ENCODE measurements around the gene ZBTB46. TPM values are rescaled to one million over a fixed set of nuclear protein-coding genes. Genes with fewer than 3 reads are reported as not detected.

Gene ZBTB46
- total RNA-seq, 1 experiment from 2014 or later: 18.9 TPM

DNA sequence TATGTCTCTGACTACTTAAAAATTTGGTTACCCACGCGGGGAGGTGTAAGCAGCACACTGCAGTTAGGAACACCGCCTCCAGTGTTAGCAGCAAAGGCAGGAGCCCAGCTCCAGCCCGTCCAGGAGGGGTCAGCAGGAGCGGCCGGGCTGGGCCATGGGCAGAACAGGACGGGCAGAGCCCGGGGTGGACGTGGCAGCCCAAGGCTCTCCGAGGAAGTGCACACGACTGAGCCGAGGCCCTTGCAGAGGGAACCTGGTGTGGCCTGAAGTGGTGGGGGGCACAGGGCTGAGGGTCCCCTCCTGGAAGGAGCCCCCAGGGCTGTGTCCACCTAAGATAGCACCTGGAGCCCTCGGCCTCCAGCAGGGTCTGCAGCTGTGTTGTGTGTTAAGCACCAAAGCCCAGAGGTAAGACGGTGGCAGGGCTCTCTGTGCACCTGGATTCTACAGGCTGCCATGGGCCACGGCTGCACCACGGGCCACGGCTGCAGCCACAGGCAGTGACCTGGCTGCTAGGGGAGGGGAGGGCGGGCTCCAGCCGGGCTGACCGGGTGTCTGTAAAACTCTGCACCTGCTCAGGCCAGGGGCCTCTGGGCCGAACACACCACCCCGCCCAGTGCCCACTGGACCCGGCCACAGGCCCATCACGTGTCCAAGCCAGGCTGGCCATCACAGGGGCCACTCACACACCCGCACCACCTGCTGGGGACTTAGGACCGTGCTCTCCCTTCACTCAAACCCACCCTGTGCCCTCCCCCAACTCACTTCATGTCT lies 84.9 kb downstream of the ZBTB46 start (continued):
- TF ChIP-seq NR1H2 (CRISPR knock-in tag; IDR thresholded peaks at IDR 0.05): no peak

DNA sequence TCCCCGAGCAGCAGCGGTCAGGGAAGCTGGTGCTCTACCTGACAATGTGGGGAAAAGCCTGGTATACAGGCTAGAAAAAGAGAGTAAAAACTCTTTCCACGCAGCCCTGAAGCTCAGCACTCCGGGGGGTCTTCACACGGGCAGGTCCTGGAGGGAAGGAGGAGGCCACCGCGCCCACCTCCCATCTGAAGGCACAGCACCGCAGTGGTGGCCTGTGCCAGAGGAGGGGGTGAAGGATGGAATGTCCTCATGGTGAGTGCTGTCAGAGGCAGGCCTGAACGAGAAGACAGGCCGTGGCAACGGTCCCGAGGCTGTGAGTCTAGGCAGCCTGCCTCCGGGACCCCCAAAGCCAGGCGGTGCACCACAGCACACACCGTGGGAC lies 85.6 kb downstream of the ZBTB46 start:
- no peaks in the 10 kb centered on the region for H3K9me3 Mint-ChIP-seq
- 0 out of 2 replicates have a peak, but pooled peaks cover 3% of the 10 kb centered on the region for H3K36me3 Mint-ChIP-seq
- POLR2A ChIA-PET: no interaction called here
- H3K4me3 Mint-ChIP-seq: no peak overlapping the region
- DNase-seq (ENCODE audit: low spot score) (no peak), ATAC-seq (no peak)
- CTCF ChIA-PET: interaction anchor here (1.3 to 1.8 kb wide), 2 partner anchors 30 to 41 kb away, joined by 3 to 7 read pairs; no protein-coding TSS in a partner anchor
- TF ChIP-seq ETV6 (CRISPR knock-in tag; IDR thresholded peaks at IDR 0.05): no peak
- TF ChIP-seq, protein P1, sequence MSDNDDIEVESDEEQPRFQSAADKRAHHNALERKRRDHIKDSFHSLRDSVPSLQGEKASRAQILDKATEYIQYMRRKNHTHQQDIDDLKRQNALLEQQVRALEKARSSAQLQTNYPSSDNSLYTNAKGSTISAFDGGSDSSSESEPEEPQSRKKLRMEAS (CRISPR knock-in tag; IDR thresholded peaks at IDR 0.05): no peak
- no peak for TF ChIP-seq NR1H2 (CRISPR knock-in tag; IDR thresholded peaks at IDR 0.05)
- TF ChIP-seq TCF7 (CRISPR knock-in tag; IDR thresholded peaks at IDR 0.05; ENCODE audit: low read depth): no peak
- TF ChIP-seq KAT7 (CRISPR knock-in tag; IDR thresholded peaks at IDR 0.05; ENCODE audit: borderline replicate concordance): no peak
- TF ChIP-seq, protein P2, sequence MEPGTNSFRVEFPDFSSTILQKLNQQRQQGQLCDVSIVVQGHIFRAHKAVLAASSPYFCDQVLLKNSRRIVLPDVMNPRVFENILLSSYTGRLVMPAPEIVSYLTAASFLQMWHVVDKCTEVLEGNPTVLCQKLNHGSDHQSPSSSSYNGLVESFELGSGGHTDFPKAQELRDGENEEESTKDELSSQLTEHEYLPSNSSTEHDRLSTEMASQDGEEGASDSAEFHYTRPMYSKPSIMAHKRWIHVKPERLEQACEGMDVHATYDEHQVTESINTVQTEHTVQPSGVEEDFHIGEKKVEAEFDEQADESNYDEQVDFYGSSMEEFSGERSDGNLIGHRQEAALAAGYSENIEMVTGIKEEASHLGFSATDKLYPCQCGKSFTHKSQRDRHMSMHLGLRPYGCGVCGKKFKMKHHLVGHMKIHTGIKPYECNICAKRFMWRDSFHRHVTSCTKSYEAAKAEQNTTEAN (CRISPR knock-in tag; IDR thresholded peaks at IDR 0.05): no peak
- TF ChIP-seq CREM (CRISPR knock-in tag; IDR thresholded peaks at IDR 0.05): no peak
- TF ChIP-seq SMAD4 (CRISPR knock-in tag; IDR thresholded peaks at IDR 0.05): no peak
- TF ChIP-seq, protein P3, sequence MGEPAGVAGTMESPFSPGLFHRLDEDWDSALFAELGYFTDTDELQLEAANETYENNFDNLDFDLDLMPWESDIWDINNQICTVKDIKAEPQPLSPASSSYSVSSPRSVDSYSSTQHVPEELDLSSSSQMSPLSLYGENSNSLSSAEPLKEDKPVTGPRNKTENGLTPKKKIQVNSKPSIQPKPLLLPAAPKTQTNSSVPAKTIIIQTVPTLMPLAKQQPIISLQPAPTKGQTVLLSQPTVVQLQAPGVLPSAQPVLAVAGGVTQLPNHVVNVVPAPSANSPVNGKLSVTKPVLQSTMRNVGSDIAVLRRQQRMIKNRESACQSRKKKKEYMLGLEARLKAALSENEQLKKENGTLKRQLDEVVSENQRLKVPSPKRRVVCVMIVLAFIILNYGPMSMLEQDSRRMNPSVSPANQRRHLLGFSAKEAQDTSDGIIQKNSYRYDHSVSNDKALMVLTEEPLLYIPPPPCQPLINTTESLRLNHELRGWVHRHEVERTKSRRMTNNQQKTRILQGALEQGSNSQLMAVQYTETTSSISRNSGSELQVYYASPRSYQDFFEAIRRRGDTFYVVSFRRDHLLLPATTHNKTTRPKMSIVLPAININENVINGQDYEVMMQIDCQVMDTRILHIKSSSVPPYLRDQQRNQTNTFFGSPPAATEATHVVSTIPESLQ (CRISPR knock-in tag; IDR thresholded peaks at IDR 0.05): no peak
- no peak for TF ChIP-seq ATF1 (CRISPR knock-in tag; IDR thresholded peaks at IDR 0.05)
- TF ChIP-seq, protein P4, sequence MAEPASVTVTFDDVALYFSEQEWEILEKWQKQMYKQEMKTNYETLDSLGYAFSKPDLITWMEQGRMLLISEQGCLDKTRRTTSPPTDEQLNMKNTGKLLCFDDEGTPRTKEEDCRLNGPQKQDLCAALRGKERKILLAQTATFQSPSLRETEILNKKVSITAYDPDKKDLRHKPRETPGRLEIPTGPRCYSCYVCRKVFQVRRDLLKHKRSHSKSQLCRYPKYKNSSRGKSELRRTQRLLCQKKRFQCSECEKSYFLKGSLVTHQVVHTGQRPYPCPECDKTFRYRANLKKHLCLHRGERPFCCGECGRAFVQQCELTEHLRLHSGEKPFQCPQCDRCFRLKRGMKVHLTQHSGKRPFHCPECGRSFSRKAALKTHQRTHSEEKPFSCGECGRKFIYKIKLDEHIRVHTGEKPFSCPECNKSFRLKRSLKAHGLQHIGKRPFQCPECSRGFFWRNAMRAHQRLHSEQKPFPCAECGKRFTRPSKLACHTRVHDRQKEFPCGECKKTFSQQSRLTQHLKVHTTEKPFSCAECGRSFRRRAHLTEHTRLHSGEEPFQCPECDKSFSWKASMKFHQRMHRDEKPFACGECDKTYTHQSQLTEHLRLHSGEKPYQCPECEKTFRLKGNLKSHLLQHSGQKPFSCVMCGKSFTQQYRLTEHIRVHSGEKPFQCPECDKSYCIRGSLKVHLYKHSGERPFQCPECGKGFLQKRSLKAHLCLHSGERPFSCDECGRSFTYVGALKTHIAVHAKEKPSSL (CRISPR knock-in tag; conservative IDR thresholded peaks at IDR 0.05): no peak
- H3K4me1 Mint-ChIP-seq: no peaks in the 10 kb centered on the region
- no peaks in the 10 kb centered on the region for H3K27me3 Mint-ChIP-seq (ENCODE audit: low read depth)
- H3K27ac Mint-ChIP-seq: peak overlapping the region; percentile 89

DNA sequence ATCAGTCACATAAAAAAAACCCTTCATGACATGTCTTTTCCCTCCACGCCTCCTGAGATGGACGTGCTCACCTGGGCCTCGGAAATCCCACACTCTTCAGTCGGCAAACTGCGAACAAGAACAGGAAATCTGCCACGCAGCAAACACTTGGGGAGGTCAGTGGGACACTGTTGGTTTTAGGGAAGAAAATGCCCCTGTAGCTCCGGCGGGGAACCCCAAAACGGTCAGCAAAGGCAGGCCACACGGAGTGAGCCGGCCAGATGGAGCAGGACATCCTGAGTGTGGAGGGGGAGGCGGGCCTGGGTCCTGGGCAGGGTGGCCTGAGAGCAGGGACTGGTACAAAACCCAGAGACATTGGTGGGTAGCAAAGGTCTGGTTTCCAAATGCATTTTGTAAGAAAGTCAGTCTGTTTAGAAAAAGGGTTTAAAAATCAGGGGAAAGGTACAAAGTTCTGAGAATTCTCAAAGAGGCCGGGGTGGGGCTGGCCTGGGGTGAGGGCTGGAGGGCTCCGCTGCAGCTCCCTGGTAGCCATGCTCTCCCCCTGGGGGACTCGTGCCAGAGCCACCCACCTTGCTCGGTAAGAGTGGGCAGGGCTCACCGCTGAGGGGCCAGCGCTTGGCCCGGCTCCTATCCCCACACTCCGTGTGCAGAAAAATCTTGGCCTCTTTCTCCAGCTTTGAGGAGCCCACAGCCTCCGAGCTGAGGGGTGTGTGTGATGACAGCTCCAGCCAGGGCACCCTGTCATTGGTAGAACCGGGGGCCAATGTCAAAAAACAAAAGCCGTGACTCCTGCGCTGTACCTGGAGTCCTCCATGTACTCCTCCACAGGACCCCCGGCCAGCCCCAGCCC lies 86.3 kb downstream of the ZBTB46 start:
- CTCF ChIA-PET: interaction anchor here (1.3 to 1.8 kb wide), 2 partner anchors 31 to 42 kb away, joined by 3 to 7 read pairs; no protein-coding TSS in a partner anchor
- H3K27ac Mint-ChIP-seq: 0 out of 2 replicates have a peak overlapping the region, but pooled peaks have one; percentile 29
- no peak for ATAC-seq
- POLR2A ChIA-PET: no interaction called here
- no peaks in the 10 kb centered on the region for H3K27me3 Mint-ChIP-seq (ENCODE audit: low read depth)
- H3K9me3 Mint-ChIP-seq: no peaks in the 10 kb centered on the region
- H3K4me3 Mint-ChIP-seq: no peak overlapping the region
- H3K36me3 Mint-ChIP-seq: 0 out of 2 replicates have a peak, but pooled peaks cover 3% of the 10 kb centered on the region
- H3K4me1 Mint-ChIP-seq: no peaks in the 10 kb centered on the region
- no peak for DNase-seq (ENCODE audit: low spot score)
- TF ChIP-seq, protein P5, sequence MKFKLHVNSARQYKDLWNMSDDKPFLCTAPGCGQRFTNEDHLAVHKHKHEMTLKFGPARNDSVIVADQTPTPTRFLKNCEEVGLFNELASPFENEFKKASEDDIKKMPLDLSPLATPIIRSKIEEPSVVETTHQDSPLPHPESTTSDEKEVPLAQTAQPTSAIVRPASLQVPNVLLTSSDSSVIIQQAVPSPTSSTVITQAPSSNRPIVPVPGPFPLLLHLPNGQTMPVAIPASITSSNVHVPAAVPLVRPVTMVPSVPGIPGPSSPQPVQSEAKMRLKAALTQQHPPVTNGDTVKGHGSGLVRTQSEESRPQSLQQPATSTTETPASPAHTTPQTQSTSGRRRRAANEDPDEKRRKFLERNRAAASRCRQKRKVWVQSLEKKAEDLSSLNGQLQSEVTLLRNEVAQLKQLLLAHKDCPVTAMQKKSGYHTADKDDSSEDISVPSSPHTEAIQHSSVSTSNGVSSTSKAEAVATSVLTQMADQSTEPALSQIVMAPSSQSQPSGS (CRISPR knock-in tag; IDR thresholded peaks at IDR 0.05; ENCODE audit: borderline replicate concordance, low read depth): no peak
- TF ChIP-seq, protein P6, sequence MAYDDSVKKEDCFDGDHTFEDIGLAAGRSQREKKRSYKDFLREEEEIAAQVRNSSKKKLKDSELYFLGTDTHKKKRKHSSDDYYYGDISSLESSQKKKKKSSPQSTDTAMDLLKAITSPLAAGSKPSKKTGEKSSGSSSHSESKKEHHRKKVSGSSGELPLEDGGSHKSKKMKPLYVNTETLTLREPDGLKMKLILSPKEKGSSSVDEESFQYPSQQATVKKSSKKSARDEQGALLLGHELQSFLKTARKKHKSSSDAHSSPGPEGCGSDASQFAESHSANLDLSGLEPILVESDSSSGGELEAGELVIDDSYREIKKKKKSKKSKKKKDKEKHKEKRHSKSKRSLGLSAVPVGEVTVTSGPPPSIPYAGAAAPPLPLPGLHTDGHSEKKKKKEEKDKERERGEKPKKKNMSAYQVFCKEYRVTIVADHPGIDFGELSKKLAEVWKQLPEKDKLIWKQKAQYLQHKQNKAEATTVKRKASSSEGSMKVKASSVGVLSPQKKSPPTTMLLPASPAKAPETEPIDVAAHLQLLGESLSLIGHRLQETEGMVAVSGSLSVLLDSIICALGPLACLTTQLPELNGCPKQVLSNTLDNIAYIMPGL (CRISPR knock-in tag; IDR thresholded peaks at IDR 0.05): no peak
